Peyer's patch (tissue), 4 donors: ENCODE results near the gene PCYT1A. TPM values are rescaled to one million over a fixed set of nuclear protein-coding genes. Genes with fewer than 3 reads are reported as not detected.

Experiments
- DNase-seq, 3 donors: peaks; one replicate each; pipeline ENCODE4 v3.0.0-alpha.2; 2017 to 2019
- H3K27ac ChIP-seq, 4 donors: fragments of 200-600 bp; sonication (generic); one replicate each; pipeline ENCODE4 v1.5.1; 2016 to 2019
- H3K27me3 ChIP-seq, 2 donors: fragments of 200-600 bp; sonication (generic); one replicate each; pipeline ENCODE4 v1.5.1; 2019
- H3K36me3 ChIP-seq, 3 donors: fragments of 200-600 bp; sonication (generic); one replicate each; pipeline ENCODE4 v1.5.1; 2016 to 2019
- H3K4me1 ChIP-seq, 4 donors: fragments of 200-600 bp; sonication (generic); one replicate each; pipeline ENCODE4 v1.5.1; 2016 to 2019
- H3K4me3 ChIP-seq, 4 donors: fragments of 200-600 bp; sonication (generic); 1 replicate in 3 of 4; 2 replicates in 1 of 4; pipeline ENCODE4 v1.5.1; 2016 to 2019; ENCODE audit warnings: mild to moderate bottlenecking in 1 of 4
- H3K9me3 ChIP-seq, 4 donors: fragments of 200-600 bp; sonication (generic); one replicate each; pipeline ENCODE4 v1.5.1; 2016 to 2019; ENCODE audit warnings: mild to moderate bottlenecking in 1 of 4
- POLR2A ChIP-seq, 2 donors: fragments of 450-650 bp; IDR thresholded peaks; one replicate each; pipeline ENCODE4 v1.5.1; 2017; ENCODE audit warnings: antibody characterized with exemption in 2 of 2, mild to moderate bottlenecking in 2 of 2, moderate library complexity in 2 of 2
- total RNA-seq, 4 donors: library from RNA; depleted of rRNA; stranded (reverse); fragments of >200 nt; gene quantifications; one replicate each; pipeline ENCODE4 v1.1.0, GENCODE V29; 2016
- TF ChIP-seq, protein P1 (sequence below), 6 experiments: fragments of 450-650 bp in 4 of 6; fragments of 200-600 bp in 2 of 6; sonication (generic) in 1 of 6; IDR thresholded peaks; one replicate each; pipeline ENCODE4 v1.5.1; 2017 to 2019; ENCODE audit warnings: antibody characterized with exemption in 6 of 6, mild to moderate bottlenecking in 3 of 6, moderate library complexity in 1 of 6

The PCYT1A gene
- total RNA-seq, 4 donors from 2014 or later: 168 to 211 (median 177) TPM

DNA sequence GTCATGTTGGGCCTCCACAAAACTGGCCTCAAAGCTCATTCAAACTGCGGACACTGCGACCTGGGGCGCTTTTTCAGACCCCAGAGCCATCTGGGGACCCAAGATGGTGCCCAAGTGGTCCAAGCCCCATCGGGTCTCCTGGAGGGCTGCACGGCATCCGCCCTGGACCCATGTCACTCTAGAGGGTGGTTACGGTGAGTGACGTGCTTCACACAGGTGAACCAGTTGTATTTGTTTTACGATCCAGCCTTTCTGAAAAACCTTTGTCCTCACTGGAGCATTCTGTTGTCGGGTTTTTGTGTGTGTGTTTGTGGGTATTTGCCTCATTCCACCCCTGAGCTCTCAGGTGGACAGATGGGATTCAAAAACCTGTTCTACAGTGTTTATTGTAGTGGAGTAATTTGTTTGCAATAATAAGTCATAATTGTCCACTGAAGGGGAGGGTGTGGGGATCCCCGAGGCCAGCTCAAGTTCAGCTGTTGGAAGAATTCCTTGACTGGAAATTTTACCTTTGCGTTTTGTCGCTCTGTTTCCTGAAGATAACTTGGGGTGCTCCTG is 69.3 kb downstream of the PCYT1A start:
- Histone ChIP-seq H3K4me3 (peak overlapping the region in 2 of 4 donors; percentile 44 to 57), H3K4me1 (peaks cover 0 to 42% (median 0%) of the 10 kb centered on the region in 4 donors), H3K27me3 (no peaks in the 10 kb centered on the region), H3K27ac (peak overlapping the region in 1 of 4 donors; percentile 47), H3K36me3 (no peaks in the 10 kb centered on the region), H3K9me3 (no peaks in the 10 kb centered on the region)
- no peak for DNase-seq
- TF ChIP-seq, protein P1, sequence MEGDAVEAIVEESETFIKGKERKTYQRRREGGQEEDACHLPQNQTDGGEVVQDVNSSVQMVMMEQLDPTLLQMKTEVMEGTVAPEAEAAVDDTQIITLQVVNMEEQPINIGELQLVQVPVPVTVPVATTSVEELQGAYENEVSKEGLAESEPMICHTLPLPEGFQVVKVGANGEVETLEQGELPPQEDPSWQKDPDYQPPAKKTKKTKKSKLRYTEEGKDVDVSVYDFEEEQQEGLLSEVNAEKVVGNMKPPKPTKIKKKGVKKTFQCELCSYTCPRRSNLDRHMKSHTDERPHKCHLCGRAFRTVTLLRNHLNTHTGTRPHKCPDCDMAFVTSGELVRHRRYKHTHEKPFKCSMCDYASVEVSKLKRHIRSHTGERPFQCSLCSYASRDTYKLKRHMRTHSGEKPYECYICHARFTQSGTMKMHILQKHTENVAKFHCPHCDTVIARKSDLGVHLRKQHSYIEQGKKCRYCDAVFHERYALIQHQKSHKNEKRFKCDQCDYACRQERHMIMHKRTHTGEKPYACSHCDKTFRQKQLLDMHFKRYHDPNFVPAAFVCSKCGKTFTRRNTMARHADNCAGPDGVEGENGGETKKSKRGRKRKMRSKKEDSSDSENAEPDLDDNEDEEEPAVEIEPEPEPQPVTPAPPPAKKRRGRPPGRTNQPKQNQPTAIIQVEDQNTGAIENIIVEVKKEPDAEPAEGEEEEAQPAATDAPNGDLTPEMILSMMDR (IDR thresholded peaks at IDR 0.05): no peak
- TF ChIP-seq POLR2A (IDR thresholded peaks at IDR 0.05): no peak

DNA sequence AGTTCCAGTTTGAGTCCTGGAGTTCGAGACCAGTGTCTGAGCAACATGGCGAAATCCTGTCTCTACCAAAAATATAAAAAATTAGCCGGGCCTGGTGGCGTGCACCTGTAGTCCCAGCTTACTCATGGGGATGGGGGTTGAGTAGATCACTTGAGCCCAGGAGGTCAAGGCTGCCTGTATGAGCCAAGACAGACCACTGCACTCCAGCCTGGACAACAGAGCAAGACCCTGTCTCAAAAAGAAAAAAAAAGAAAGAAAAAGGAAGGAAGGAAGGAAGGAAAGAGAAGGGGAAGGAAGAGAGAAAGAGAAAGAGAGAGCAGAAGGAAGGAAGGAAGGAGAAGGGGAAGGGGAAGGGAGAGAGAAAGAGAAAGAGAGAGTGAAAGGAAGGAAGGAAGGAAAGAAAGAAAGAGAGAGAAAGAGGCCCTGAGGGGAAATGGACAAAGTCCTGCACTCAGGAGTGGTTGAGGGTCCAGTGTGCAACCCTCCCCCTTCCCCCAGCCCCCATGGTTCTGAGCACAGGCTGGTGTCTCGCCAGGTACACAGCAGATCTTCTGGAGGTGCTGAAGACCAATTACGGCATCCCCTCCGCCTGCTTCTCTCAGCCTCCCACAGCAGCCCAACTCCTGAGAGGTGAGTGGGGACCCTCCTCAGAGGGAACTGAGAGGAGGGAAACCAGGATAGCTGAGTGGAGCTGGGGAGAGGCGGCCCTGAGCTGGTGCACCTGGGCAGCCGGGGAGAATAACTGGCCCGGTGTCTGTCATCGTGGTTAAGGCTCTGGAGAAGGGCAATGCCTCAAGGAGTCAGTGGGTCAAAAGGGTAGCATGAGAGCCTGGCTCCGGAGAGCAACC is 70.0 kb downstream of the PCYT1A start:
- Histone ChIP-seq H3K4me3 (peak overlapping the region in 3 of 4 donors; percentile 28 to 66 (median 57)), H3K36me3 (no peaks in the 10 kb centered on the region), H3K27ac (peak overlapping the region in 3 of 4 donors; percentile 73 to 91 (median 89)), H3K9me3 (no peaks in the 10 kb centered on the region), H3K27me3 (no peaks in the 10 kb centered on the region), H3K4me1 (peaks cover 0 to 42% (median 0%) of the 10 kb centered on the region in 4 donors)
- no peak for TF ChIP-seq POLR2A (IDR thresholded peaks at IDR 0.05)
- TF ChIP-seq, protein P1 (IDR thresholded peaks at IDR 0.05): no peak
- DNase-seq: no peak

DNA sequence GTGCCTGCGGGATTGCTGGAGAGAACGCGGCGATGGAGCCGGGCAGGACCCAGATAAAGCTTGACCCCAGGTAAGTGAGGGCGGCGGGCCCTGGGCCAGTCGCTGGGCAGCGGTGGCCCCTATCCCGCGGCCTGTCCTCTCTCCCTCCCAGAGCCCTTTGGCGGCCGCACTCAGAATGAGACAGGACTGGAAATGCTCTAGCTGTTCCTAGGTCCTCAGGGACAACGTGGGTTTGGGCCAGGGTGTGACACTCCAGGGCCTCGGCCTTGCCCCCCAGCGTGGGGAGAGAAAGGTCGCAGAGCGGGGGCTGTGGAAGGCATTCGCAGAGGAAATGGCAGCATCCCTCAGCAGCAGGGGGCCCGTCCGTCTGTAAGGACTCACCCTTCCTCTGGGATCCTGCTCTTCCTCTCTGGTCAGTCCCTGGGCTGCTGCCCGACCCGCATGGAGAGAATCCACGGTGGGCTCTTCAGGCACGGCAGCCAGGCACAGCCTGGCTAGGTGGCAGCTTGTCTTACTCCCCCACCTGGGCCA is 70.8 kb downstream of the PCYT1A start:
- Histone ChIP-seq H3K9me3 (no peaks in the 10 kb centered on the region), H3K4me3 (peak overlapping the region in 3 of 4 donors; percentile 28 to 66 (median 57)), H3K27me3 (no peaks in the 10 kb centered on the region), H3K36me3 (no peaks in the 10 kb centered on the region), H3K4me1 (peaks cover 0 to 42% (median 0%) of the 10 kb centered on the region in 4 donors), H3K27ac (peak overlapping the region in 3 of 4 donors; percentile 73 to 91 (median 89))
- no peak for DNase-seq
- TF ChIP-seq, protein P1 (IDR thresholded peaks at IDR 0.05): no peak
- TF ChIP-seq POLR2A (IDR thresholded peaks at IDR 0.05): no peak

DNA sequence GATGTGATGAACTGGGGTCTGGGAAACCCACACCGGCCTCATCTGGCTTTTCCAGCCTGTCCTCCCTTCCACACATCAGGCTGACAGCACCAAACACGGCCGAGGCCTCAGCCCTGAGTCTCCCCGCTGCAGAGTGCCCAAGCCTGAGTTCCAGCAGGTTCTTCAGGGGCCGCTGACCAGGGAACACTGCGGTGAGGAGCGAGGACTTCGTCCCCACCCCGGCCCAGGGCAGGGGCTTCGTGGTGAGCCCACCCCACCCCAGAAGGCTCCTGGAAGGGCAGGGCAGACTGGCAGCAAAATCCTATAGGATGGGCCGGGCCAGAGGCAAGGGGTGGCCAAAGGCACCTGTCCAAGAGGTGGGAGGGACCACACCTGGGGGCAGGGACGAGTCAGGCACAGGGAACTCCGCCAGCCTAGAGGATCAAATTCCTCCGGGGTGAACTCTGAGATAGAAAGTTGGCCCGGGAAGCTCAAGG is 71.4 kb downstream of the PCYT1A start, which contains the start of gene SLC51A:
Gene SLC51A, plus strand, starts transcription at position 446 of the 476 bp plus-strand sequence. CDS start 179 bp downstream, outside the sequence.
- DNase-seq: peak in 2 of 3 donors; percentile 81 to 83

More for the DNA sequence above, 71.4 kb downstream of the PCYT1A start, which contains the start of gene SLC51A:
- TF ChIP-seq, protein P1 (IDR thresholded peaks at IDR 0.05): no peak
- peak in 1 of 2 donors; percentile 61 for TF ChIP-seq POLR2A (IDR thresholded peaks at IDR 0.05)
- peak within 1 kb of the TSS in 3 of 4 donors; percentile 28 to 66 (median 57) for H3K4me3 ChIP-seq
- H3K4me1 ChIP-seq: peaks cover 0 to 42% (median 0%) of the 10 kb centered on the region in 4 donors
- no peaks in the 10 kb centered on the region for H3K9me3 ChIP-seq
- no peaks in the 10 kb centered on the region for H3K27me3 ChIP-seq
- peak within 1 kb of the TSS in 3 of 4 donors; percentile 73 to 91 (median 89) for H3K27ac ChIP-seq
- no peaks in the 10 kb centered on the region for H3K36me3 ChIP-seq
